Hepatocyte (in vitro differentiated cells): ENCODE data around the gene KRTAP5-2.

Experiments
- CTCF ChIP-seq: fragments of 200-600 bp; sonication (generic); IDR thresholded peaks from 2 replicates; pipeline ENCODE4 v1.5.1; 2016; ENCODE audit warnings: antibody characterized with exemption, mild to moderate bottlenecking; ENCODE audit not compliant: poor library complexity
- EZH2phosphoT487 ChIP-seq: fragments of 200-600 bp; sonication (generic); IDR thresholded peaks from one replicate; pipeline ENCODE4 v1.6.1; 2018; ENCODE audit warnings: antibody characterized with exemption, mild to moderate bottlenecking, low read depth, moderate library complexity; ENCODE audit not compliant: unreplicated experiment, severe bottlenecking

- TF ChIP-seq CTCF (no peak), EZH2phosphoT487 (no peak)
Observed at GRCh38 chr11:1597331-1597993, 632 bp downstream of the KRTAP5-2 start.
